AG04449 (cell line): ENCODE results near the gene ZDHHC16.

ENCODE experiments used
- CTCF ChIA-PET: fragments of 350-600 bp; formaldehyde crosslinking; extraction: SDS; loops from one replicate; lab custom pipeline; 2021; ENCODE audit warnings: antibody characterized with exemption; lab: Yijun Ruan, JAX
- POLR2A ChIA-PET: fragments of 400-600, 350-600 bp; formaldehyde crosslinking; extraction: SDS; loops from one replicate; lab custom pipeline; 2020; ENCODE audit warnings: antibody characterized with exemption, inconsistent platforms; lab: Yijun Ruan, JAX
- DNase-seq: peaks from one replicate; pipeline ENCODE4 v3.0.0-alpha.2; 2010; ENCODE audit warnings: low read depth, low spot score
- H3K4me3 ChIP-seq: 2 replicates; pipeline ENCODE4 v1.5.1; 2011; ENCODE audit warnings: low read depth, mild to moderate bottlenecking, control low read depth, low read length
- CTCF ChIP-seq: IDR thresholded peaks from one replicate; pipeline ENCODE4 v1.5.1; 2011; ENCODE audit warnings: mild to moderate bottlenecking, moderate library complexity, low read length, control low read depth, inconsistent platforms; ENCODE audit not compliant: insufficient read depth; ENCODE audit errors: missing control alignments

ZDHHC16 gene

GRCh38 chr10:97428572-97428981 lies 17.4 kb upstream of the ZDHHC16 start:
- ChIA-PET CTCF (interaction anchor here (1.1 to 1.3 kb wide), 3 partner anchors 9 to 19 kb away, joined by 3 read pairs; no protein-coding TSS in a partner anchor), POLR2A (interaction anchor here (0.8 kb wide), 1 partner anchor 11 kb away, joined by 5 read pairs; no protein-coding TSS in a partner anchor)
- TF ChIP-seq CTCF = no peak
- no peak for DNase-seq
- peak overlapping the region; percentile 96 for H3K4me3 ChIP-seq

GRCh38 chr10:97434055-97434454 lies 11.9 kb upstream of the ZDHHC16 start:
- no peak for DNase-seq
- POLR2A ChIA-PET = interaction anchor here (1.1 kb wide), 1 partner anchor 11 kb away, joined by 3 read pairs; no protein-coding TSS in a partner anchor

GRCh38 chr10:97434557-97434956 lies 11.4 kb upstream of the ZDHHC16 start:
- no peak overlapping the region for H3K4me3 ChIP-seq
- DNase-seq = no peak
- CTCF ChIA-PET = interaction anchor here (1.0 to 2.0 kb wide), 5 partner anchors 10 to 27 kb away, joined by 3 to 9 read pairs (median 4); no protein-coding TSS in a partner anchor
- no peak for TF ChIP-seq CTCF
- POLR2A ChIA-PET = interaction anchor here (1.1 kb wide), 1 partner anchor 12 kb away, joined by 3 read pairs; no protein-coding TSS in a partner anchor

More at GRCh38 chr10:97434055-97434454, 11.9 kb upstream of the ZDHHC16 start:
- no peak for TF ChIP-seq CTCF
- no peak overlapping the region for H3K4me3 ChIP-seq
- CTCF ChIA-PET = interaction anchor here (0.6 to 2.0 kb wide), 6 partner anchors 9 to 31 kb away, joined by 3 to 9 read pairs (median 4); no protein-coding TSS in a partner anchor

GRCh38 chr10:97435211-97435610 lies 10.8 kb upstream of the ZDHHC16 start:
- ChIA-PET CTCF (interaction anchor here (1.4 to 2.0 kb wide), 2 partner anchors 9 to 10 kb away, joined by 3 to 9 read pairs; no protein-coding TSS in a partner anchor), POLR2A (interaction anchor here (1.1 kb wide), 1 partner anchor 12 kb away, joined by 3 read pairs; no protein-coding TSS in a partner anchor)
- DNase-seq = no peak
- H3K4me3 ChIP-seq = no peak overlapping the region
- no peak for TF ChIP-seq CTCF

GRCh38 chr10:97442277-97442676 lies 3.7 kb upstream of the ZDHHC16 start:
- TF ChIP-seq CTCF = no peak
- ChIA-PET CTCF (interaction anchor here (0.6 to 1.2 kb wide), 3 partner anchors 10 to 111 kb away, joined by 3 to 4 read pairs (median 3); no protein-coding TSS in a partner anchor), POLR2A (no interaction called here)
- no peak for DNase-seq
- no peak overlapping the region for H3K4me3 ChIP-seq

GRCh38 chr10:97444212-97444611 lies 1.8 kb upstream of the ZDHHC16 start:
- CTCF ChIA-PET = interaction anchor here (0.6 to 2.1 kb wide), 8 partner anchors 10 to 110 kb away, joined by 3 to 9 read pairs (median 4); no protein-coding TSS in a partner anchor
- 0 out of 2 replicates have a peak overlapping the region, but pooled peaks have one; percentile 1 for H3K4me3 ChIP-seq
- POLR2A ChIA-PET = no interaction called here
- DNase-seq = no peak
- TF ChIP-seq CTCF = no peak
